Epithelial cell of proximal tubule (primary cell): ENCODE measurements around the gene NEURL3. TPM values are rescaled to one million over a fixed set of nuclear protein-coding genes. Genes with fewer than 3 reads are reported as not detected.

Experiments
- DNase-seq: peaks from one replicate; pipeline ENCODE4 v3.0.0-alpha.2; 2011; ENCODE audit warnings: low read depth
- H3K4me3 ChIP-seq: 2 replicates; pipeline ENCODE4 v1.5.1; 2011; ENCODE audit warnings: low read depth, mild to moderate bottlenecking, low read length
- CTCF ChIP-seq: conservative IDR thresholded peaks from 2 replicates; pipeline ENCODE4 v1.5.1; 2012; ENCODE audit warnings: low read depth, mild to moderate bottlenecking, low read length
- total RNA-seq: library from RNA; depleted of rRNA; stranded (reverse); fragments of >200 nt; gene quantifications from 2 replicates; pipeline ENCODE4 v1.2.3, GENCODE V29; 2015

NEURL3 gene
- total RNA-seq, 1 donor from 2014 or later: 8.6 TPM

GRCh38 chr2:96534141-96534540 lies 29.0 kb upstream of the NEURL3 start:
- no peak for TF ChIP-seq CTCF
- no peak for DNase-seq
- H3K4me3 ChIP-seq: no peak overlapping the region

- TF ChIP-seq CTCF: no peak
- no peak for DNase-seq
- no peak overlapping the region for H3K4me3 ChIP-seq
These were observed 28.3 kb upstream of the NEURL3 start for GRCh38 chr2:96533292-96534073.

- DNase-seq: no peak
- TF ChIP-seq CTCF: no peak
- no peak overlapping the region for H3K4me3 ChIP-seq
These were observed 27.6 kb upstream of the NEURL3 start for GRCh38 chr2:96532641-96533291.

GRCh38 chr2:96531872-96532505 lies 26.8 kb upstream of the NEURL3 start:
- TF ChIP-seq CTCF: no peak
- peak overlapping the region; percentile 49 for H3K4me3 ChIP-seq
- peak; percentile 96 for DNase-seq

GRCh38 chr2:96531366-96531765 lies 26.2 kb upstream of the NEURL3 start:
- DNase-seq: no peak
- TF ChIP-seq CTCF: no peak
- peak overlapping the region; percentile 49 for H3K4me3 ChIP-seq

- TF ChIP-seq CTCF: no peak
- H3K4me3 ChIP-seq: no peak overlapping the region
- DNase-seq: no peak
These were observed 25.6 kb upstream of the NEURL3 start for GRCh38 chr2:96530474-96531357.
